T-helper 2 cell (primary cell): ENCODE measurements around the gene DUSP22.

Source experiments
- DNase-seq, 5 experiments: peaks; one replicate each; pipeline versions ENCODE4 v3.0.0 to v3.0.0-alpha.2; 2012 to 2022

Gene DUSP22

DNA sequence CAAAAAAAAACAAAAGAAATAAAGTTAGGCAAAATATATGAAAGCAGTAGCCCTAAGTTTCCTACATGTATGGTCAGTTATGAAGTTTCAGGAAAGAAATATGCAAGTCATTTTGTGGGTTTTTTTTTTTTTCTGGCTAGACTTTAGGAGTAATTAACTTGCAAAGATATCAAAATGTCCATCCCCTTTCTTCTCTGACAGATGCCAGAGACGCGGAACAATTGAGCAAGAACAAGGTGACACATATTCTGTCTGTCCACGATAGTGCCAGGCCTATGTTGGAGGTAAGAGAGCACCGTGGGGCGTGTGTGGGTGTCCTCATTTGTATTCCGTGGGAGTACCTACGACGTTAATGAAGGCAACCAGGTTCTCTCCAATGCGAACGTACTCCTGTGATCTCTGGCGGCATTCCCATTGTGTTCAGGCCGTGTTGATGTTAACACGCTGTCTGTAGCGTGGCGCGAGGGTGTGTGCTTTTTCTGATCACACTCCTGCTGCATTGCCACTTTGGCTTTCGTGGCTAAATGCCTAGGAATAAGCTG is 19.5 kb downstream of the DUSP22 start:
- DNase-seq: no peak

DNA sequence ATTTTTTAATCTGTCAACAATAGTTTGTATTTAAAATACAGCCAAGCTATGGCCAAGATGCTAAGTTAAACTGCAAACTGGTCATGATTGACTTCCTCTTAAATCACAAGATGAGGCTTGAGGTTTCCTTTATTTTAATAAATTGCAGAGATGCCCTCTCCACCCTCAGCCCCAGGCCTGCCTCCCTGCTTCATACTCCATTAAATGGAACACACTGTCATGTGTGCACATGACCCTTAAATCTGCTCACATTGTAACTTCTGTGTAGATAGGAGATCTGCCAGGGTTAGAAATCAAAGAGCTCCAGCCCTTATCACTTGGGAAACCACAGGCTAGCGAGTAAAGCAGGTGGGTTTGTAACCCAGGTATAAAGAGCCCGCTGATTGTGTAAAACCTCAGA is 20.8 kb downstream of the DUSP22 start:
- peak in 1 of 5 experiments; percentile 34 for DNase-seq

DNA sequence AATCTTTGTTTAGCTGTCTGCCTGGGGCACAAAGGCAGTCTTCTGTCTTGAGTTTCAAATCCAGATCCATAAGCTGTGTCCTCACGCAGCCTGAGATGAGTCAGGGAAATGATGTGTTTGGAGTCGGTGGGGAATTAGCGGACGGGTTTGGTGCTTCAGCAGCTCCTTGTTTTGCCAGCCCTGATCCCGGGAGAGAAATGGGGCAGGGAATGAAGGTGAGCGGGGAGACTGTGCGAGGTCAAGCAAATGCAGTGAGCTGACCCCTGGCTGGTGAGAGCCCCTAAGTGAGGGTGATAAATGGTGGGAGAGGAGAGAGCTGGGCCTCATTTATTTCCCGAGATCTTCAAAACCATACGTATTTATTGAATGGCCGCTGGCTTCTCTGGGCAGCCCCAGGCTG is 21.6 kb downstream of the DUSP22 start:
- DNase-seq: no peak

DNA sequence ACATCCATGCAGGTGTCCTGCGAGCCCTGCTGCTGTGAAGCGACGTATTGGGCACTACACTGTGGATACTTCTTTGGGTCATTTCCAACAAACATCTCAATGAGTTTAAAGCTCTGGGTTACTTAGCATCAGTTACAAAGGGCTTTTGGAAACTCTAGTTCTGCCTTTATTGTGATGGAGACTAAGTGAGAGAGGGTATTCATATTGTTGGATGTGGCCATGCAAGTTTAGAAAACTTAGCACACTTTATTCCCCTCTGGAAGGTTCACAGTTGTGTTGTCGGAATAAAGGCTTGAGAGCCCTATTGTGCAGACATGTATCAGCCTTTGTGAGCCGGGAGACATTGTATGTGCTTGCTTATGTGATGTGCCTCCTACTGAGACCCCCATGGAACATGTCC is 22.1 kb downstream of the DUSP22 start:
- no peak for DNase-seq

DNA sequence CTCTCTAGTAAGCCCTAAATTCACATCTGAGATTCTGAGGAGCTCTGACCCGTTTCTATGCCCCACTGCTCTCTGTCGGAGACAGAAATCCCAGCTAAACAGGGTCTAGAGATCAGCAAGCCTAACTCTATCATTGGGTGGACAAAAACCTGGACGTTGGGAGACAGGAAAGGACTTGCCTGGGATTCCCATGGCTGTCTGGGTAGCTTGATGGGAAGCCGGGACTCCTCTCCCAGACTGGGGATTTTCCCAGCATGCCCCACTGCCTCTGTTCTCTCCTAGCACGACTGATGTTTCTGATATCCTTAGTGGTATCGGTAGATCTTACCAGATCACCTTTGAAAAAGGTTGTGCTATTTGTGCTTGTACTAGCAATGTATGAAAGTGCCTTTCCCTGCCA is 22.9 kb downstream of the DUSP22 start:
- no peak for DNase-seq

DNA sequence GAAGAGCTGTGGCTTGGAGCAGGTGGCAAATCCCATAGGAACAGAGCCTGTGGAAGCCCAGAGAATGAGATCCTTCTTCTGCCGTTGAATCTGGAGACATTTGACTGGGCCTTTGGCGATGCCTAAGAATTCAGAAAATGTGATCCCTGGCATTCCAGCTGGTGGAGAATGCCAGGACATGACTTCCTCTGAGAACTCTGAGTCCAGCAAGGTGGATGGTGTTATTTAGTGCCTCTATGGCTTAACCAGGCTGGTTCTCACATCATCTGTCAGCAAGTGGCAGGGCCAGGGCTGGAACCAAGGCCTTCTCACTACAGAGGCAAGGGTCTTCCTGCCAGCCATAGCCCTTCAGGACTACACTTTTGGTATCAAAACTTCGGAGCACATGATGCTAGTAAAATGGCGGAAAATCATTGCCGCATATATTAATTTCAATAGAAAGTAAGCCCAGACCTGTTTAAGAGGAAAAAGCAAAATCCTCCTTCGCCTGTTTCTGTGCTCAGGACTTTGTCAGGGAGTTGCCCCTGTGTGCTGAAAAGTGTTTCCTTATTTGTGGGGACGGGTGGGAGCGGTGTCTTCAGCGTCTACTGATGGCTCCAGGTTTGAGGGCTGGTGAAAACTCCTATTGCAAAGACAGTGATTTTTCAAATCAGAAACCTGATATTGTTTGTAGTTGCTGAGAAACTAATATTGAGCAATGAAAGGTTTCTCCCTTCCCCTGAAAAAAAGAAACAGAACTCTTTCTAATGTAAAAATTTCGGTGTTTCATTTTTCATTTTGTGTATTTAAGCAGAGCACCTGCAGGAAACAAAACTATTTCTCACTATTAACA is 23.9 kb downstream of the DUSP22 start:
- DNase-seq: no peak

DNA sequence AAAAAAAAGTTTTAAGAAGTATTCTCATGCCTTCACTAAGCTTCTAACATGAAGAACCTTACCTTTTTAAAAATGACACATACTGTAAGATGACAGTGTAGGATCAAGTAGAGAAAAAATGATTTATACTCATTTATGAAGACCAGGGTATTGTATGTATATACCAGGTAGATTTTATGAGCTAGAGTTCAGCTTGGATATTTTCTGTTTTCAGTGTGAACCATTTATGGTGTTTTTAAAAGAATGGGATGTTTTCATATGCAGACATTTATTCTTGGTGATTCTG is 24.4 kb downstream of the DUSP22 start:
- no peak for DNase-seq

DNA sequence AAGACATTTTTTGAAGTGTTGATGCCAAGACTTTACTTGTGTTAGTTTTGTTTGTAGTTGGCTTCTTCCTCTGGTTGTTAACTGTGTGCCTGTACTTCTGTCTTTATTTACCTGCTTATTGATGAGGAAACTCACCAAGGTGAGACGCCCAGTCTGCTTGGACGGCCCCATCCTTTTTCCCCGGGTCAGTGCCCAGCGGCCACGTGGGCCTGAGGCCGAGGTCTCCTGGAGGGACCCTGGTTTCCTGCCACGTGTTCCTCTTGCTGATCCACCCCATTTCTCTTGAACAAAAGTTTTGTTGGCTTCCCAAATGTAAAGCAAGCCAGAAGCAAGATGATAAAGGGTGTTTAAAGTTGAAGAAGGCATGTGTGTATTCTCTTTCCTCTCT is 24.8 kb downstream of the DUSP22 start:
- no peak for DNase-seq

DNA sequence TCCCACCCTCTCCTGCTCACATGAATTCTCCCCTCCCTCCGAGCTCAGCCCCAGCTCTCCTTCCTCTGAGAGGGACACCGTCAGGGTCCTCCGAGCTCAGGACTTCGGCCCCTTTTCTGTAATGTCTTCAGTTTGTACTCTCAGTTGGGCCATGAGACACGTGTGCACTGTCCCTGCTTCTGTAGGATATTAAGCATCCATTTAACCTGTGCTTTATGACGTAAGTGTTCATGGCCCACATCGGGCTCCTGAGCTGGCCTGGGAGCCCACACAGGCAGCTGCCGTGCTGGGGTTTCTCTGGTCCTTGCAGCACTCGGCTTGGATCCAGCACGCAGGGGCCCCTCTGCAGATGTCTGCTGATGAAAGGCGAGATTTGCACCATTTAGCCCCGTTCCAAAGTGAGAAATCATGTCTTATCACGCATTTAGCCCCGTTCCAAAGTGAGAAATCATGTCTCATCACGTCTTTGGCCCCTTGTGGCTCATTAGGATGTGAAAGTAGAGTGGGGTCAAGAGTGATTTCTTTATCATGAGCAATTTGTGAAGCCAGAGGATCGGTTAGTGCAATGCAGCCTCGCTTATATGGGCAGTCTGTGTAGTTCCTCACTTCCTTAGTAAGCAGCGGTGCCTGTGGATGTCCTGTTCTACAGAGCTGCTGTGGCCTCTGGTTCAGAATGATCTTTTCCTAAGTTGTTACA is 25.3 kb downstream of the DUSP22 start:
- no peak for DNase-seq

DNA sequence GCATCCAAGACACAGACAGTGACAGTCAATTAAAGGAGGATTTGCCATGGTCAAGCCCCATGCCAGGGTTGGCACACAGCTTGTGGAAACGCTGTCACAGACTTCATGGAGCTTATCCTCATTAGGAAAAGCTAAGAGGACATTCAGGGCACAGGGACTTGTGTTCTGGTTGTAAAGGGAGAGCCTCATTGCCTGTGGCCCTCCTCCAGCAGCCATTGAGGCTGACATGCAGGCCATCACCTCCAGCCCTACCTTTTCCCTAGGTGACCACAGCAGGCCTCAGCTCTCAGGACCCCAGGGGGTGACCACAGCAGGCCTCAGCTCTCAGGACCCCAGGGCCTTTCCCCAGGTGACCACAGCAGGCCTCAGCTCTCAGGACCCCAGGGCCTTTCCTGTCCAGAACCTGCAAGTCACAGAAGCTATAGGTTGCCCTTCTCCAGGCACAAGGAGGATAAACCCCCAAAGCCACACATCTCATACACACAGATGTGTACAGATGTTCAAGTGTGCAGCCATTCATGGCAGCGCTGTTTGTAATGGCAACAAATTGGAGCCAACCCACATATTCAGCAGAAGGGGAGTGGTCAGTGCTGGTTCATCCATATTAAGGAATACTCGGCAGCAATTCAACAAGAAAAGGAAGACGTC is 26.1 kb downstream of the DUSP22 start:
- no peak for DNase-seq

DNA sequence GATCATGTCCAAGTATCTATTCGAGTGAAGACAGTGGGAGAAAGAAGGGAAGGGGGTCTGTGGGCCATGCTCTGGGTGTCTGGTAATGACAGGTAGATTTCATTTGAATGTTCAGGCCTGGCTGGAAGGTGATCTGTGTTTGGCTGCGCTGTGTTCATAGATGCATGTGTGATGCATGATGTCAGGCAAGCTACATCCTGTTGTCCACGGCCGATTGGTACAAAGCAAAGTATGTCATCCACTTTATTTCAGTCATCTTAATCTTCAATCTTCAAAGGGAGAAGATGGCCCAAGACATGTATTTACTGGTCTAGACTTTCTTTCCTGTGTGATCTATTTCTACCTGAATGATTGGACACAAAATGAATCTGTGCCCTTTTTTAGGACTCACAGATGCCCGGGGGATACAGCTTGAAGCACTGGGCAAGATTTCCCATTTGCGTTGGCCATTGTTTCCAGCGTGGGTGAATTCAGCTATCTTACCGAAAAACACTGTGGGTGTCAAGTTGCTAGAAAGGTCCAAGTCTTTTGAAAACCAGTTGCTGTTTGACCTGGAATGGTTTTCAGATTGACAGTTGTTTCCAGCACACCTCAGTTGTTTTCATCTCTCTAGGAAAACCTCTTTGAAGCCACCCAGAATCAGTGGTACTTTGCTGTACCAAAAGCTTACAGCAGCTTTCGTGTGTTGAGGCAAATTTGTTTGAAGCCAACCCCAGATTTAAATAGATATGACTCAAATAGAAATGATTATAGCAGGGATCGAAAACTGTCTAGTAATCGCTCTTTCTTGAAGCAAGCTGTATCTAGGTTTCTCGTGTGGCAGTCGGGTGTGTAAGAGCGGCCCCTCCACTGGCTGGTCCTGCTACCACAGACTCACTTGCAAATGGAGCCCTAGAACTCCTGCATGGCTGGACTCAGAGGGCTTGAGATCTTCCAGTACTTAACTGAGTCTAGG is 27.2 kb downstream of the DUSP22 start:
- peak in 1 of 5 experiments; percentile 87 for DNase-seq

DNA sequence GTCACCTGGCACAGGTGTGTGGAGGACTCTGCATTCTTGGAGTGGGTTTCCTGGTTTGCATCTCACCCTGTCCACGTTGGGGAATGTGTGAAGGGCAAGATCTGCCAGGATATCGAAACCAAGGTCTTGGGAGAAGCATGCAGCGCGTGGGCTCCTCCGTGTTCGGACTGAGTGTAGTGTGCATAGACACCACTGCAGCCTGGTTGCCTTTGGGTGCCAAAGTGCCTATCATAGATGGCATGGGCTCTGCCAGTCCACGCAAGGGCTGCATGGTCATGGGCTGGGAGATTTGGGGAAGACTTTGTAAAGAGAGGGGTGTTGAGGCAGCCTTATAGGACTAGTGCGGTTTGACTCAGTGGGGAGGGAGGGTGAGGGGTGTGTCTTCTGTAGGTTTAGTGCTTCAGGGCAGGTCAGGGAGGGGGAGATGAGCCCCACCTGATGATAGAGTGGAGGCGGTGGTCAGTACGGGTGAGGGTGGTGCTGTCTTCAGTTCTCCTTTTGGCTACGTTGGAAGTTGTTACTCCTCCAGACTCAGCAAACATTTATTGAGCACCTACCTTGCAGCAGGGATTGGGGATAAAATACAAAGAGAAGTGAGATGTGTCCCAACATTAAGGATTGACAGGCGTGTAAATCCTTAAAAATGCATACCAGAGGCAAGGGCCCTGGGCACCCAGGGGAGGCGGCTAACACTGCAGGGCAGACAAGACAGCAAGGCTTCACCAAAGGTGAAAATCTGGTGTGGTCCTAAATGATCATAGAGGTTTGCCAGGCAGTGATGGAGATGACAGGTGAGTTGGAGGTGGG is 28.3 kb downstream of the DUSP22 start:
- DNase-seq: no peak

DNA sequence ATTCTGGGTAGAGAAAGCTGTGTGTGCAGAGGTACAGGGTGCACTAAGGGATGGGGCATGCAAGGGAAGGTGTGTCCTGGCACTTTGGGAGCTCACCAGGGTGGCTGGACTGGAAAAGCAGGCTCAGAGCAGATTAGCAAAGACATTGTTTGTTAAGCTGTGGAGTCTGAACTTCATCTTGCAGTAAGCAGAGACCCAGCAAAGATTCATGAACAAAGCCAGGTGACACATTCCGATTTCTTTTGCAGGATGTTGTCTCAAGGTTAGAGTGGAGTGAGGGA is 28.8 kb downstream of the DUSP22 start:
- DNase-seq: no peak

DNA sequence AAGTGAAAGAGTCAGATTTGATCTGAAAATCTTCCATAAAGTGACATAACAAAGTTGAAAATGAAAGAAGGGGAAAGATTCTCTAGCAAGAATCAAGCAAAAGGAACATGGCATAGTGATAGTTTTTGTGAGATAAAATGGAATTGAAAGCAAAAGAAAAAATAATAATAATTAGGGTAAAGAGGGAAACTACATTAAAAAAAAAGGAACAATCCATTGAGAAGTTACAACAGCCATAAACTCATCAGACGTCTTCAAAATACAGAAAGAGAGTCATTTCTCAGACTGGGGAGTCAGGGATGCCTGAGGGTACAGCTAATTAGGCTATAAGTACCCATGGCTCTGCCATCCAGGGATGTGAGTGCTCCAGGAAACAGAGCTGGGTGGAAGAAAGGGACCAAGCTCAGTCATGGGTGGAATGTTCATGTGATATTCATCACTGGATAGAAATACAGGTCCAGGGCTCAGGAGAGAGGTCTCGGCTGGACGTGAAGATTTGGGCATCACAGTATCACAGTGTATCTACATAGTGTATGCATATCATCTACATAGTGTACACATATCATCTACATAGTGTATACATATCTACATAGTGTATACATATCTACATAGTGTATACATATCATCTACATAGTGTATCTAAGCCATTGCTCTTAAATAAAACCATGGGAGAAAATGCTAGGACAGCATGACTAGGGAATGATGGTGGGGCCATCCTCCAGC is 29.4 kb downstream of the DUSP22 start:
- DNase-seq: no peak

DNA sequence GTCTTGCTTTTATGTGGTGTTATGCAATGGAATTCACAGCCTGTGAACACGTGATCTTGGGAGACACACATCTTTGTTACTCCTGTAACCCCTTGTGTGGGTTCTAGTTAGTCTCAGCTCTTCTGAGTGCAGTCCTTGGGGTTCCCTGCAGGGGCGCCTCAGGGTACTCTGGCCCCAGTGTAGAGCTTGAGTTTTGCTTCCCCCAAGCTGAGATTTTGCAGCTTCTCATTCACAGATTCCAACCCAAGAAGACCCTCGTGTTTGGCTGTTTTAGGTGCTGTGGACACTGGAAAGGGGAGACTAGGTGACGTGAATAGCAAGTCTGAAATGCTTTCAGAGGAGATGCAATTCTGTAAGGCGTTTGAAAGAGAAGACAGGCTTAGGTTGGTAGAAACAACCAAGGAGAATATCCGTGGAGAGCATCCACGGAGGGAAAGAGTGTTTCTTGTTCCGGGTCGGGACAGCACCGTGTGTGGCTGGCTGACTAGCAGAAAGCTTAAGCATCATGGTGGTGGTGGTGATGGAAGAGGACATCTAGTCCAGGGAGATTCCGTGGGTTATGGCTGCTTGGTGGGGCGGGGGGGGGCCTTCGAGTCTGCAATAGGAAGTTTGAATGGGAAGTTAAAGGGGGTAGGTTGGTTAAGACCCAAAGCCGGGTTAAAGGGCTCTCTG is 30.1 kb downstream of the DUSP22 start:
- no peak for DNase-seq

DNA sequence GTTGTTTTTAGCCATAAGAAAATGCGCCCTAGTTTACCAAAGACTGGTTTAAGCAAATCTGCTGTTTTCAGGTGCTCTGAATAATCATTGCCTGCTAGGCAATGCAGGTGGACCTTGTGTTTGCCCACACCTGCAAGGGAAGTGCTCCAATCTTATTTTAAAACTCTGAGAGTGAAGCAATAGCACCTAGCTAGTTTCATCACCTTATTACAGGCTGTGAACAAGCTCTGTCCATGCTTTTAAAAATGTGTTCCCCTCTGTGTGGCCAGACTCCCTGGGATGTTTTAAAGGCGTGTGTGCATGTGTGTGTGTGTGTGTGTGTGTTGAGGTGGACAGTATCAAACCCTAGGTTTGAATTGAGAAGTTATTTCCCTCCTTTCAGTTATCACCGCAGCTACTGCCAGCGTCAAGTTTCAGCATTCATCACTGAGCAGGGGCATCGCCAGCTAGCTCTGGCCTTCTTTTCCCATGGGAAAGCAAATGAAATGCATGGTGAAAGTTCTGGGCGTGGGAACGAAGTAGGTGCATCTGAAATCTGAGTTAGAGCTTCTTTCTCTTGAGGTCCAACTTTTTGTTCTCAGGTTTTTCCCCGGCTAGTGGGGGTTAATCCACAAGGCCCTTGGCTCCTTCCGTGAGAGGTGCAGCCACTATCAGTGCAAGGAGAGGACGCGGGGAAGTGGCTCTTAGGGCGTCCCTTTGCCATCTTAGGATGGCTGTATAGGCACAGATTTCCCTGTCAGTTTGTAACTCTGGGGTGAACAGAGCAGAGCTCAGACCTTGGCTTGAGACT is 30.8 kb downstream of the DUSP22 start:
- no peak for DNase-seq

DNA sequence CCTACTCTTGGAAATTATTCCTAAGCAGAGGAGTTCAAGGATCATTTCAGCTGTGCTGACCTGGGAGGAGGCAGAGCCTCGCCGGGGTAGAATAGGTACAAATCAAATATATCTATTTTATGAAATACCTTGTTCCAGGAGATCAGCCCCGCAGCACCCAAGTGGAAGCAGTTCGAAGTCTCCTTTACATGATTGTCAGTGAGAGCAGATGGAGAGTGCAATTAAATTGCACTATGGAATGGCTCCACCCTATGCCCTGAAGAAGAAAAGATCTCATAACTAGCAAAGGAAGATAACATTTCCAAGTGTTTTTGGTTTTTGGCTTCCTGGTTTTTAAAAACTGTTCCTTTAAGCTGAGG is 31.4 kb downstream of the DUSP22 start:
- DNase-seq: no peak

DNA sequence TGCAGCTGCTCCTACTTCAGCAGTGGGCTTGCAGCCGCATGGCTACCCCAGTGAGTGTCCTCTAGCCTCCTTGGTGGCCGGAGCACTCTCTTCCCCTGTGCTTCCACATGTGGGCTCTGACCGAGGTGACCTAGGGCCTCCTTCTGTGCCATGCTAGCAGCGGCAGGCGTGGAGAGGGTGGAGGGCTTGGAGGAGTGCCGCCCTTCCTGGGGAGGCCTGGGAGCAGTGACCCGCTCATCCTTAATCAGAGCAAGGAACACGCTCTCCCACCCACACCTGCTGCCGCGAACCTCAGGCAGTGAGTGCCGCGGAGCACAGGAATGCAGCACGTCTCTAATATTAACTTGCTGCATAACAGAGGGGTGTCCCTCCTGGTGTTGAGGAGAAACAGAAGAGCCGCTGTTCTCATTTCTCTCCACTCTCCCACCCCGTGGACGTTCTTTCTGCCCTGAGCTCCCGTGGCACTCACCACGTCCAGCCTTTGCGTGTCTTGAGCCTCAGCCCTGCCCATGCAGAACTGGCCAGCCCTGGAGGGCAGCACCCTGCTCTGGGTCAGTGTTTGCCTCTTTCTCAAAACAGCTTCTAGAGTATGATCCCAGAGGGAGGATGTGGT is 31.9 kb downstream of the DUSP22 start:
- no peak for DNase-seq

DNA sequence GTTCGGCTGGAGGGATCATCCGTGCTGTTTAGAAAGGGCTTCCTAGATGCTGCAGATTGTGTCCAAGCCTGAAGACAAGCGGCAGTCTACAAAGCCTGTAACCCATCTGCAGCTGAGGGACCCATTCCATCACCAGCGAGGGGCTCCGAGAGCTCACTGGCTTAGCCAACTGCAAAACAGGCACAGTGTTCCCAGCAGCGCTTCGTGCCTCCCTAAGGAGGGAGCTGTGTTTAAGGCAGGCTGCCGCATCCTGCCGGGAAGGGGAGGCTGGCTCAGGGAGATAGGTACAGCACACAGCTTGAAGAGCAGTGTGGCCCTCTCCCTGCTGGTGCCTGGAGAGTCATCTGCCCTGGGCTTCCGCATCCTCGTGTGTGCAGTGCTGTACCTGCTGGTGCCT is 32.4 kb downstream of the DUSP22 start:
- no peak for DNase-seq
